Ovary (tissue), 3 donors: ENCODE measurements around the gene DENND1A.

Experiments used
- CTCF ChIP-seq, 3 donors: fragments of 450-650 bp in 2 of 3; fragments of 200-600 bp in 1 of 3; IDR thresholded peaks; one replicate each; pipeline versions ENCODE4 v1.5.1 to v1.8.0; 2016 to 2022; ENCODE audit warnings: antibody characterized with exemption in 3 of 3, mild to moderate bottlenecking in 1 of 3
- EP300 ChIP-seq: sonication (generic); formaldehyde crosslinking; IDR thresholded peaks from one replicate; pipeline ENCODE4 v1.6.1; 2017; ENCODE audit warnings: antibody characterized with exemption
- donor health status: DM: no; HTN: no; CAD: no.

GRCh38 chr9:123798195-123798594 is 131.7 kb downstream of the DENND1A start:
- TF ChIP-seq CTCF (IDR thresholded peaks at IDR 0.05) (no peak), EP300 (no peak)
